Type B pancreatic cell (in vitro differentiated cells): Measurements from ENCODE around the gene MRAP. TPM values are rescaled to one million over a fixed set of nuclear protein-coding genes. Genes with fewer than 3 reads are reported as not detected.
"Not testable (repeated sequence)": the region's sequence is repeated elsewhere in the genome, so short reads cannot be mapped to it uniquely, and the experiment has no call there.

ENCODE experiments used
- DNase-seq: peaks from one replicate; pipeline ENCODE4 v3.0.0; 2021; ENCODE audit warnings: mixed read lengths; ENCODE audit not compliant: unreplicated experiment; ENCODE audit errors: extremely low spot score
- H3K27ac Mint-ChIP-seq: 2 replicates; pipeline ENCODE4 v1.8.0; 2021; ENCODE audit warnings: mild to moderate bottlenecking, mixed read lengths
- H3K27me3 Mint-ChIP-seq: 2 replicates; pipeline ENCODE4 v1.8.0; 2021; ENCODE audit warnings: mixed read lengths
- H3K36me3 Mint-ChIP-seq: 2 replicates; pipeline ENCODE4 v1.8.0; 2021; ENCODE audit warnings: mixed read lengths
- H3K4me1 Mint-ChIP-seq: one replicate; pipeline ENCODE4 v1.8.0; 2021; ENCODE audit warnings: mixed read lengths; ENCODE audit not compliant: unreplicated experiment
- H3K4me3 Mint-ChIP-seq: 2 replicates; pipeline ENCODE4 v1.8.0; 2021; ENCODE audit warnings: mild to moderate bottlenecking, mixed read lengths
- H3K9me3 Mint-ChIP-seq: 2 replicates; pipeline ENCODE4 v1.8.0; 2021; ENCODE audit warnings: mixed read lengths
- CTCF ChIP-seq: fragments of 200-600 bp; sonication (generic); conservative IDR thresholded peaks from 2 replicates; pipeline ENCODE4 v1.5.0; 2021; ENCODE audit warnings: antibody characterized with exemption, mild to moderate bottlenecking
- total RNA-seq: library from RNA; stranded (reverse); gene quantifications from 2 replicates; pipeline ENCODE4 v1.2.1, GENCODE V29; 2021; ENCODE audit warnings: low replicate concordance

Gene MRAP
- total RNA-seq, 1 donor from 2014 or later, result not detected

DNA sequence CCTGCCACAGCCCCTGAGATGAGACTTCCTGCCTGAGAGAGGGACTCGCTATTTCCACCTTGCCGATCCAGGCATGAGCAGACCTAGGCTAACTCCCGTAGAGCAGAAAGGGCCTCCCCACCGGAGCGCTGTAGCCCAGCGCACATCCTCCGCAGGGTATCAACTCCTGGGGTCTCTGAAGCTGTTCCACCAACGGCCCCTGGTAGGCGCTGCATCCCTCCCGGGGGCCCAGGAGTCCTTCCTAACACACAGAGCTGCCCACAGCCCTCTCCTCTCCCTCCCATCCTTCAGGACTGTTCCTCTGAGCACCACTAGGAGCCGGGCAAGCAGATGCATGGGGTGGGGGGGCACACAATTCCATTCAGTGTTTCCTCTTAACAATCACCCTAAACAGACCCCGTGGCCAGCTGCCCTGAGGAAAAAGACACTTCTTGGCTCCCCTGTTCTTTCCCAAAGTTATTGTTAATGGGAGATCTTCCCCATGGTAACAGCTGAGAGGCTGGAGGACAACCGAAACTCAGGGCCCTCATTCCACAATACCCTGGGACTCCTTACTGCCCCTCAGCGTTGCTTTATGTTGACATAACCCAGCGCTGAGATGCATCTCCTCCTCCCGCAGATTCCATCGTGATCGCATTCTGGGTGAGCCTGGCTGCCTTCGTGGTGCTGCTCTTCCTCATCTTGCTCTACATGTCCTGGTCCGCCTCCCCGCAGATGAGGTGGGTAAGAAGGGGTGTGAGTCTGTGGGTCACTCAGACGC, 7.5 kb downstream of the MRAP start:
- peaks cover 11% of the 10 kb centered on the region for H3K36me3 Mint-ChIP-seq
- no peak for DNase-seq
- H3K27me3 Mint-ChIP-seq, result no peaks in the 10 kb centered on the region
- TF ChIP-seq CTCF, result peak; percentile 75
- no peak overlapping the region for H3K4me3 Mint-ChIP-seq
- H3K27ac Mint-ChIP-seq, result no peak overlapping the region
- H3K4me1 Mint-ChIP-seq, result peaks cover 8% of the 10 kb centered on the region
- no peaks in the 10 kb centered on the region for H3K9me3 Mint-ChIP-seq

DNA sequence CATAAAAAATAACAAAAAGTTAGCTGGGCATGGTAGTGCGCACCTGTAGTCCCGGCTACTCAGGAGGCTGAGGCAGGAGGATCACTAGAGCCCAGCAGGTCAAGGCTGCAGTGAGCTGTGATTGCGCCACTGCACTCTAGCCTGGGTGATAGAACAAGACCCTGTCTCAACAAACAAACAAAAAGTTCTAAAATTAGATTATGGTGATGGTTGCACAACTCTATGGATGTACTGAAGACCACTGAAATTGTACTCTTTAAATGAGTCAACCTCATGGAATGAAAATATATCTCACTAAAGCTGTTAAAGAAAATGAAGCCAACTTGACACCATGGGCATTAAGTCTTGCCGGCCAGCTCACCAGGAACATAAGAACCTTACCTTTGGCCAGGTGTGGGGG, 9.1 kb downstream of the MRAP start:
- peaks cover 8% of the 10 kb centered on the region for H3K4me1 Mint-ChIP-seq
- H3K36me3 Mint-ChIP-seq, result peaks cover 14% of the 10 kb centered on the region
- TF ChIP-seq CTCF, result no peak
- no peak overlapping the region for H3K27ac Mint-ChIP-seq
- no peaks in the 10 kb centered on the region for H3K27me3 Mint-ChIP-seq
- no peaks in the 10 kb centered on the region for H3K9me3 Mint-ChIP-seq
- DNase-seq, result peak; percentile 18
- H3K4me3 Mint-ChIP-seq, result no peak overlapping the region

- TF ChIP-seq CTCF, result no peak
- Mint-ChIP-seq H3K27me3 (no peaks in the 10 kb centered on the region), H3K4me1 (peaks cover 8% of the 10 kb centered on the region), H3K27ac (no peak overlapping the region), H3K36me3 (peaks cover 10% of the 10 kb centered on the region), H3K9me3 (no peaks in the 10 kb centered on the region), H3K4me3 (no peak overlapping the region)
- DNase-seq, result peak; percentile 31
These were observed 10.0 kb downstream of the MRAP start for GRCh38 chr21:32308696-32309095.

DNA sequence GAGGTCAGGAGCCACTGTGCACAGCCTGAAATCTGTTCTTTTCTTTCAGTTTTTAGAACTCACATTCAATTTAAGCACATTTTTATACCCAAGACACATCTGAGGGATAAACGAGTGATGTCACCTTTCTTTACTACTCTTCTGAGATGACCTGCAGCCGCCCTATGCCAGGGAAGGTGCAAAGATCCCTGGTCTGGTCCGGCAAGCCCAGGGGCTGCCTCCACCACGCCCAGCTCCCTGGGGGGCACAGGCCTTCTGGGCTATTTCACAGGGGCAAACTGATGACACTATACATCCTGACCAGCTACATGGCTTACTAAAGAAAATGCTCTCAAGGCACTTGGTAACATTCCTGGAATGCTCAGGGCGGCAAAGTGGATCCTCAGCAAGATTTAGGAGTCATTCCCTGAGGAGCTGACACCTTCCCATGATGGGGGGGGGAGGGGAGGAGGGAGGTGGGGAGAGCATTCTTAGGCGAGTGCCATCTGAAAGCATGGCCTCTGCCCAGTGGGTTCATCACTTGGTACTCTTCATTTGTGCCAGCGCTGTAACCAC, 11.3 kb downstream of the MRAP start:
- Mint-ChIP-seq H3K9me3 (no peaks in the 10 kb centered on the region), H3K4me1 (peaks cover 8% of the 10 kb centered on the region), H3K27me3 (no peaks in the 10 kb centered on the region), H3K36me3 (peaks cover 10% of the 10 kb centered on the region), H3K4me3 (no peak overlapping the region), H3K27ac (no peak overlapping the region)
- peak; percentile 45 for DNase-seq
- no peak for TF ChIP-seq CTCF

DNA sequence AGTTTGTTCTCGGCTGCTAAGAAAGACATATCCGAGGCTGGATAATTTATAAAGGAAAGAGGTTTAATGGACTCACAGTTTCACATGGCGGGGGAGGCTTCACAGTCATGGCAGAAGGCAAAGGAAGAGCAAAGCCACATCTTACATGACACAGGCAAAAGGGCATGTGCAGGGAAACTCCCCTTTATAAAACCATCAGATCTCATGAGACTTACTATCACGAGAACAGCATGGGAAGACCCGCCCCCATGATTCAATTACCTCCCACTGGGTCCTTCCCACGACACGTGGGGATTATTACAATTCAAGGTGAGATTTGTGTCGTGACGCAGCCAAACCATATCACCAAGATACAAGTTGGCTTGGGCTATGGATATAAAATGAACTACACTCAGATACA, 12.3 kb downstream of the MRAP start:
- H3K36me3 Mint-ChIP-seq, result peaks cover 10% of the 10 kb centered on the region
- not testable (repeated sequence) for H3K27ac Mint-ChIP-seq, H3K27me3 Mint-ChIP-seq, DNase-seq, H3K4me1 Mint-ChIP-seq, H3K4me3 Mint-ChIP-seq, H3K9me3 Mint-ChIP-seq

- Mint-ChIP-seq H3K36me3 (peaks cover 9% of the 10 kb centered on the region), H3K27ac (no peak overlapping the region), H3K4me1 (no peaks in the 10 kb centered on the region)
These were observed 13.0 kb downstream of the MRAP start for GRCh38 chr21:32311621-32312020.

More at GRCh38 chr21:32311621-32312020, 13.0 kb downstream of the MRAP start:
- Mint-ChIP-seq H3K9me3 (no peaks in the 10 kb centered on the region), H3K4me3 (no peak overlapping the region), H3K27me3 (no peaks in the 10 kb centered on the region)
- DNase-seq, result peak; percentile 63
- TF ChIP-seq CTCF, result no peak
